Activated CD4-positive, alpha-beta memory T cell treated with anti-CD3 and anti-CD28 coated beads, Interleukin-2, amount 10 ng/mL, durations not matched to agents 7 days and 5 days (primary cell): Measurements from ENCODE around the gene CLMP. TPM values are rescaled to one million over a fixed set of nuclear protein-coding genes. Genes with fewer than 3 reads are reported as not detected.

Experiments
- total RNA-seq, 2 experiments: library from RNA; stranded (reverse); gene quantifications; one replicate each; pipeline ENCODE4 v1.2.3, GENCODE V29; 2021

Gene CLMP
- total RNA-seq, 2 experiments from 2014 or later, result 0.75 to 0.81 TPM

Other genes with a start within 250 kb of the CLMP start
- gene BSX, start 213.4 kb downstream of the CLMP start, total RNA-seq, result not detected
- 1,000 to 10,000 TPM; 1,570 to 1,577 TPM for gene HSPA8, start 133.1 kb downstream of the CLMP start, total RNA-seq
- gene GRAMD1B, start 235.0 kb upstream of the CLMP start, total RNA-seq, result 10 to 100 TPM; 91.6 to 91.8 TPM